Nucleus accumbens (tissue), 56 donors: ENCODE measurements around the gene CUEDC2.

Experiments
- DNase-seq, 56 donors: peaks; one replicate each; lab custom pipeline; 2025; lab: John Stamatoyannopoulos, UW

Gene CUEDC2

DNA sequence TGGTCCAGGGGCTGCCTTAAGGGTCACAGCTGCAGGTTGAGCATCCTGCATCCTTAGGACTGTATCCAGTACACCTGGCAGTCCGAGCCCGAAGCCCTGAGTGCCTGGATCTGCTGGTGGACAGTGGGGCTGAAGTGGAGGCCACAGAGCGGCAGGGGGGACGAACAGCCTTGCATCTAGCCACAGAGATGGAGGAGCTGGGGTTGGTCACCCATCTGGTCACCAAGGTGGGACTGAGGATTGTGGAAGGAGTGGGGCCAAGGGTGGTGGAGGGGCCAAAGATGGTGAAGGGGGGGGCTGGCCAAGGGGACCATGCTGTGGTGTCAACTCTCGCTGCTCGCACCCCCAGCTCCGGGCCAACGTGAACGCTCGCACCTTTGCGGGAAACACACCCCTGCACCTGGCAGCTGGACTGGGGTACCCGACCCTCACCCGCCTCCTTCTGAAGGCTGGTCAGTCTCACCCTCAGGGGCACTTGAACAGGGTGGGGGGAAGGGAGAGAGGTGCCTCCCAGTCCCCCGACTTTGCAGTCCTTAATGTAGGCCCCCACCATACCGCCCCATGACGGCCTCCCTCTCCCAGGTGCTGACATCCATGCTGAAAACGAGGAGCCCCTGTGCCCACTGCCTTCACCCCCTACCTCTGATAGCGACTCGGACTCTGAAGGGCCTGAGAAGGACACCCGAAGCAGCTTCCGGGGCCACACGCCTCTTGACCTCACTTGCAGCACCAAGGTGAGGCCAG, 31.6 kb downstream of the CUEDC2 start:
- no peak for DNase-seq

- peak in 2 of 56 donors; percentile 37 to 53 for DNase-seq
These were observed 32.3 kb downstream of the CUEDC2 start for GRCh38 chr10:102400076-102400475.

- DNase-seq = peak in 54 of 56 donors; percentile 32 to 91 (median 78)
These were observed 33.0 kb downstream of the CUEDC2 start for GRCh38 chr10:102399217-102400021.

DNA sequence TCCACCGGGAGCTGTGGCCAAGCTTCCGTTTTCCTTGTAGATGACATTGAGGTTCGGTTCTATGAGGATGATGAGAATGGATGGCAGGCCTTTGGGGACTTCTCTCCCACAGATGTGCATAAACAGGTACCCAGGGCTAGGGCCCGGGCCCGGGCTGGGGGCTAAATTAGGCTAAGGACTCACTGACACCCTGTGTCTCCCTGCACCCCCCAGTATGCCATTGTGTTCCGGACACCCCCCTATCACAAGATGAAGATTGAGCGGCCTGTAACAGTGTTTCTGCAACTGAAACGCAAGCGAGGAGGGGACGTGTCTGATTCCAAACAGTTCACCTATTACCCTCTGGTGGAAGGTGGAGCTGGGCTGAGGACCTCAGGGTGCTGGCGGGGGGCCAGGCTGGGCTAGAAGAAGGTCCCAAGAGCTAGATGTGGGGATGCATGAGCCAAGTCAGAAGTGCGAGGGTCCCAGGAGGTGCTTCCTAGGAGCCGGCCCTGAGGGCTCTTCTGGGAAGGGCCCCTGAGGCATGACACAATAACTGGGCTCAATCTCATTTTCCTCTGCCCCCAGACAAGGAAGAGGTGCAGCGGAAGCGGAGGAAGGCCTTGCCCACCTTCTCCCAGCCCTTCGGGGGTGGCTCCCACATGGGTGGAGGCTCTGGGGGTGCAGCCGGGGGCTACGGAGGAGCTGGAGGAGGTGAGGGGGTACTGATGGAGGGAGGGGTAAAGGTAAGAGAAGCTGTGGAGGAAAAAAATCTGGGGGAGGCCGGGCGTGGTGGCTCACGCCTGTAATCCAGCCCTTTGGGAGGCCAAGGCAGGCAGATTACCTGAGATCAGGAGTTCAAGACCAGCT, 34.0 kb downstream of the CUEDC2 start:
- no peak for DNase-seq

GRCh38 chr10:102397222-102398171, 34.9 kb downstream of the CUEDC2 start:
- DNase-seq = no peak

GRCh38 chr10:102396730-102397151, 35.6 kb downstream of the CUEDC2 start:
- no peak for DNase-seq

DNA sequence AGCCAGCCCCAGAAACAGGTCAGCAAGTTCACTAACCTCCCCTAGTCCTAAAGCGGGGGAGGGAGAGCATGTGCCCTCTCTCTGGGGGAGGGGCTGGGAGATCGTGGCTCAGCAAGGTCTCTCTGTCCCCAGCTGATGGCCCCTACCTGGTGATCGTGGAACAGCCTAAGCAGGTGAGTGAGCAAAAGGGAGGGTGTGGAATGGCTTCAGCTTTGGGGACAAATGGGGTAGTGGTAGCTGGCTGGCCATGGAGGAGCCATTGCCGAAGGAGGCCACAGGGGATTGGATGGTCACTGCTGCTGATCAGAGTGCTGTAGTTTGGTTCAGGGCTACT, 36.1 kb downstream of the CUEDC2 start:
- DNase-seq = no peak

GRCh38 chr10:102395400-102396316, 36.7 kb downstream of the CUEDC2 start, which contains the start of gene NFKB2:
NFKB2 (plus strand) TSS chr10:102395705; CDS start chr10:102395960, 255 bp downstream.
- DNase-seq = peak in 53 of 56 donors; percentile 27 to 84 (median 66)

DNA sequence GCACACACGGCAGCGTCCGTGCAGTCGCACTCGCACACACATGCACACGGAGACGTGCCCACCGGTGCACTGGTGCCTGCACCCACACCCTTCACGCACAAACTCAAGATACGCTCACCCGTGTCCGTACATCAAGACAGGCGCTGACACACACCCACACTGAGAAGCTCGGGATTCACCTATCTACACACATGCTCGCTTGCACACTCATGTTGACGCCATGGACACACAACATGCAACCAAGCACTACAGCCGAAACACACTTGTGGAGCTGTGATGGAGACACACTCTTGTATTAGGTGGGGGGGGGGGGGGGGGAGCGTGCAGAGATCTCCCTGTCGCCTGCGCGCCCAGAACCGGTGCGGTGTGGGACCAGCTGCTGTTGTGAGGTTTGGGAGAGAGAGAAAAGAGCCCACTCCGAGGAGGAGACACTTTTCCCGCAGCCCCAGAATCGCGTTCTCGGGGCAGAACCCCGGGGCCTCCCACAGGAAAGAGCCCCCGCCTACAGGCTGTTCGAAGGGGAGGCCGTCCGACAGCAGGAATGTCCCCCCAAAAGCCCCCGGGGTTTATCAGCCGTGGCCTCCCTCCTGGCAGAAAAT, 37.5 kb downstream of the CUEDC2 start:
- peak in 6 of 56 donors; percentile 34 to 58 (median 46) for DNase-seq

DNA sequence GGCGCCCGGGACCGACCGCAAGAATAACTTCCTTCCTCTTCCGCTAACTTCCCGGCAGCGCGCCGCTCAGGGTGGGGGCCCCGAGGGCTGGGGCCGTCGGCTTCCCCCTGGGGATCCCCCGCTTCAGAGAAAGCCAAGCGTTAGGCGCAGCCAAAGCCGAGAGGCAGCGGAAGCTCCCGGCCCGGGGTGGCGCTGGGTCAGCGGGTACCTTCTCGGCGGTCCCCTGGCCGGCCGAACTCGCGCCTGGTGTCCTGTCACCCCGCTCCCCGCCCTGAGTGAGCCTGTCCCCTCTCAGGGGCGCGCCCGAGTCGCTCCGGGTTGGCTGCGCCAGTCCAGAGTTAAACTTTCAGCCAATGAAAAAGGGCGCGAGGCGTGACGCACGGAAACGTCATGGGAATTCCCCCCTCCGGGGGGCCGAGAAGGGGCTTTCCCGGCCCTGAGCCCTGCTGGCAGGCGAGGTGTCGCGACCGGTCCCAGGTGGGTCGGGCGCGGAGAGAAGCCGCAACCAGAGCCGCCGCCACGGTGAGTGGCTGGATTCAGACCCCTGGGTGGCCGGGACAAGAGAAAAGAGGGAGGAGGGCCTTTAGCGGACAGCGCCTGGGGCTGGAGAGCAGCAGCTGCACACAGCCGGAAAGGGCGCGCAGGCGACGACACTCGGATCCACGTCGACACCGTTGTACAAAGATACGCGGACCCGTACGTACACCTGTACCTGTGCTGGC, 38.1 kb downstream of the CUEDC2 start:
- DNase-seq = peak; percentile 40 to 90 (median 80)

- DNase-seq = no peak
These were observed 38.8 kb downstream of the CUEDC2 start for GRCh38 chr10:102393411-102394078.

DNA sequence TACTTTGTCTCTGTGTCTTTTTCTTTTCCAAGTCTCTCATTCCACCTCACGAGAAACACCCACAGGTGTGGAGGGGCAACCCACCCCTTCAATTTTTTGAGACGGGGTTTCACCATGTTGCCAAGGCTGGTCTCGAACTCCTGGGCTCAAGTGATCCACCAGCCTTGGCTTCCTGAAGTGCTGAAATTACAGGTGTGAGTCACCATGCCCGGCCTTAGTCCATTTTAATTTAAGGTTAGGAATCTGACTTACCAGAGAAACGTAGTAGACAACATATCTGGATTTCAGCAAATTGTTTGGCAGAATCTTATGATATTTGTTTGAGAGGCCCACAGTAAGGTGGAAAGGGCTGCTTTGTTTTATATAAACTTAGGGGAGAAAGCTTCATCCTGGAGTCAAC, 40.1 kb downstream of the CUEDC2 start:
- DNase-seq = no peak

DNA sequence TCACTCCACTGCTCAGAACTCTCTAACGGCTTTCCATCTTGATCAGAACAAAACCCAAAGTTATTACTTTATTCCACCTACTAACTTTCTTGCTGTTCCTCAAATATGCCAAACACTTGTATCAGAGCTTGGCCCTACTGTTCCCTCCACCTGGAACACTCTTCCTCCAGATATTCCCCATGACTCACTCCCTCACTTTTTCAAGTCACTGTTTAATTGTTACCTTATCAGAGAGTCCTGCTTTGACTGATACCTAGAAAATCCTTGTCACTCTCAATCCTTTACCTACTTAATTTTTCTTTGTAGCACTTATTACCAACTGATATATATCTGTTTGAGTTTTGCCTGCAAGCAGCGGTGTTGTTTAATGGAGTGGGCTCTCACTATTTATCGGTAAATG, 42.5 kb downstream of the CUEDC2 start:
- DNase-seq = no peak

DNA sequence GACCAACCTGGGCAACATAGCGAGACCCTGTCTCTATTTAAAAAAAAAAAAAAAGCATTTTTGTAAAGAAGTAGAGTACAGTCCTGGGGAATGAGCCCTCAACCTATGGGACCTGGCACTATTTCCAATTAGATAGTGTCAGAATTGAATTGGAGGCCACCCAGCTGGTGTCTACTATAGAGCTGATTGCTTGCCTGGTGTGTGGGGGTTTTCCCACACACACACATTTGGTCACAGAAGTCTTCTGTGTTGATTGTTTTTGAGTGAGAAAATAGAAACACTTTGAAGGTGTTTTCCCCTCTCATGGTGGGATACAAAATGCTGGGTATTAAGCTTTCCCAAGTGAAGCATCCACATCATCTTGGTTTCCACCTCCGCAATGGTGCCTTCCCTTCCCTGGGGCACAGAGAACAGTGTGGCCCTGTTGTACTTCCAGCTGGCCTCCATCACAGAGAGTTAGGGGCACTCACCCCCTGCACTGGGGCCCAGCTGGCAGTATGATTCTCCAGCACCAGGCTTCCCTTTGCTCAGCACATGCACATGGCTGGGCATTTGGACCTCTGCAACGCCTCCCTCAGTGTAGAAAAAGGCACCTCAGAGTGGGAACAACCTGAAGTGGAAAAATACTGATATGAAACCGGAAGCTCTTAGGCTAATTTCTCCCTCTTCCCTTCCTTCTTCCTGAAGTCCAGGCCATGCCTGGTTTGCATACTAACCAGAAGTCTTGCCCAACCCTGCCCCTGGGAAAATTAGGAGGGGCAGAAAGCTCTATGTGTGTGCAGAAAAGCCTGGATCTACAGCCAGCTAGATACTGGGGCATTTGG, 47.6 kb downstream of the CUEDC2 start:
- DNase-seq = peak in 2 of 56 donors; percentile 11 to 18

DNA sequence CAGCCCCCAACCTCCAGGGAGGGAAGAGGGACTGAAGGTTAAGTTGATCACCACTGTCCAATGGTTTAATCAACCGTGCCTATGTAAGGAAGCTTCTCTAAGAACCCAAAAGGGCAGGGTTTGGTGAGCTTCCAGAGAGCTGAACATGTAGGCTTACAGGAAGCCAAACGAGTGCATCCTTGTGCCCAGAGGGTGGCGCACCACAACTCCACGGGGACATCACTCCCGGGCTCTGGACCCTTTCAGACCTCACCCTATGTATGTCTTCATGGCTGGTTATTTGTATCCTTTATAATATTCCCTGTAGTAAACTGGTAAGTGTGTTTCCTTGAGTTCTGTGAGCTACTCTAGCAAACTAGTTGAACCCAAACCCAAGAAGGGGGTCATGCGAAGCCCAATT, 48.3 kb downstream of the CUEDC2 start:
- no peak for DNase-seq

GRCh38 chr10:102382871-102383270, 49.5 kb downstream of the CUEDC2 start:
- no peak for DNase-seq
